ENCODE measurements around the gene SLC43A3. TPM values are rescaled to one million over a fixed set of nuclear protein-coding genes. Genes with fewer than 3 reads are reported as not detected.
A peak's percentile ranks its signal among the peaks of the same experiment; 100 is the strongest.

The SLC43A3 gene
- total and polyA plus RNA-seq, 9 of the 15 experiments (the other 6 are each of a cell fraction or from before 2014, with no cell fraction given) = 63.7 to 281 (median 139) TPM

DNA sequence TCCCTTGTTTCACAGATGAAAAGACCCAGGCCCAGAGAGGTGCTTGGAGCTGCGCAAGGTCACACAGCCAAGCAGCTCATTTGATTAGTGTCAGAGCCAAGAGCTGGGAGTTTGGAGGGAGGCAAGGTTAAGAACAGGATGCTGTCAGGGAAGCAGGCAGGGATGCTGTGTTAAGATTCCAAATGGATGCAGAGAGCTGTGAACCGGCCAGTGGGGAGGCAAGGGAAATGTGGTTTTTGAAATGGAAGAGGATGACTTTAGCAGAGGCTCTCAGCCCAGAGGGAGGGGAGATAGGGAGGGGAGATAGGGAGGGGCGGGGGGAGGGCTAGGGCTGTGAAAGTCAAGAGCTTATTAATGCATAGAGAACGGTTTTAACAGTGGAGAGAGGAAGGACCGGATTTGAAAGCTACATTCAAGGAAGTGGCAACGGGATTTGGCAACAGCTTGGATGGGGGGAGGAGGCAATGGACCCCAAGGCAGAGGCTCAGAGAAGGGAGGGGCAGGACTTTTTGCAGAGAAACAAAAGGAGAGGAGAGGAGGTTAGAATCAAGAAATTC is 46.4 kb upstream of the SLC43A3 start:
- ChIA-PET POLR2A (interaction anchor here (0.6 to 1.4 kb wide), 9 partner anchors 9 to 132 kb away, joined by 3 to 7 read pairs (median 4); partner anchors contain the start of genes RTN4RL2 and SLC43A1), CTCF (ENCODE audit: low intra/inter-chr PET ratio) (no interaction called here)
- Histone ChIP-seq H3K36me3 (ENCODE audit: control insufficient read depth, insufficient read depth, low read length) (peaks cover 3% of the 10 kb centered on the region; the same call in 1 of the 3 replicates), H3K4me2 (ENCODE audit: insufficient read depth, low read length) (no peak overlapping the region), H3K9ac (ENCODE audit: insufficient read depth in 1 of 2, low read depth in 2 of 2, low read length in 2 of 2) (peak overlapping the region in 1 of 2 experiments; percentile 75; a peak in 1 of 4 replicates), H3K9me3 (replicated peaks; ENCODE audit: control insufficient read depth, insufficient read depth, low read depth, low read length) (no peaks in the 10 kb centered on the region), H3K4me3 (no peak overlapping the region), H4K20me1 (replicated peaks; ENCODE audit: control insufficient read depth, insufficient read depth, low read length) (no peaks in the 10 kb centered on the region; the same call in 1 of the 2 replicates), H3K27me3 (ENCODE audit: control insufficient read depth in 2 of 2, insufficient read depth in 2 of 2, low read length in 2 of 2) (no peaks in the 10 kb centered on the region), H3K79me2 (ENCODE audit: control insufficient read depth, insufficient read depth, low read length) (no peaks in the 10 kb centered on the region), H3K27ac (ENCODE audit: extremely low read depth, low read depth, low read length) (no peak overlapping the region), H3K9me1 (ENCODE audit: control insufficient read depth, insufficient read depth, low read length) (no peaks in the 10 kb centered on the region), H3K4me1 (replicated peaks in 1 of 2; ENCODE audit: control insufficient read depth in 2 of 2, insufficient read depth in 2 of 2, low read length in 2 of 2) (peaks cover 23 to 29% of the 10 kb centered on the region in 2 experiments), H2AFZ (ENCODE audit: low read depth, low read length) (no peak overlapping the region)
- in situ Hi-C loops (cut with MboI) (no loop called here), intact Hi-C loops (cut with micrococcal nuclease) (no loop called here)
- FAIRE-seq (no peak), ATAC-seq (peak; percentile 58), DNase-seq (ENCODE audit: extremely low read depth in 1 of 4, low spot score in 3 of 4) (peak; percentile 47 to 76 (median 64))
- no TSS peak for BruUV-seq (replicated peaks)
- 58% methylated on average over 2 of the region's 6 CpGs for WGBS (ENCODE audit: insufficient coverage, low coverage, missing lambda C conversion rate)
- no peak for TF ChIP-seq POLR3A (IDR thresholded peaks at IDR 0.05; ENCODE audit: borderline replicate concordance, extremely low read depth, insufficient read depth, insufficient read length)
- 0 out of 2 replicates have a peak, but pooled peaks have one; percentile 8 for TF ChIP-seq ELF1 (tag; IDR thresholded peaks at IDR 0.05)
- peak; percentile 88 for TF ChIP-seq ZFP36 (IDR thresholded peaks at IDR 0.05; ENCODE audit: low read depth, low read length, partially characterized antibody)
- 0 out of 2 replicates have a peak, but pooled peaks have one; percentile 66 for TF ChIP-seq PTBP1 (IDR thresholded peaks at IDR 0.05; ENCODE audit: low read depth, low read length)
- peak; percentile 64 to 67 for TF ChIP-seq KDM1A (IDR thresholded peaks at IDR 0.05)
- TF ChIP-seq CHD7 (IDR thresholded peaks at IDR 0.05; ENCODE audit: low read depth, low read length) = no peak
- TF ChIP-seq RBM25 (IDR thresholded peaks at IDR 0.05; ENCODE audit: low read depth, low read length, severe bottlenecking) = peak; percentile 85
- peak; percentile 89 for TF ChIP-seq BCOR (IDR thresholded peaks at IDR 0.05)
- TF ChIP-seq, protein P1, sequence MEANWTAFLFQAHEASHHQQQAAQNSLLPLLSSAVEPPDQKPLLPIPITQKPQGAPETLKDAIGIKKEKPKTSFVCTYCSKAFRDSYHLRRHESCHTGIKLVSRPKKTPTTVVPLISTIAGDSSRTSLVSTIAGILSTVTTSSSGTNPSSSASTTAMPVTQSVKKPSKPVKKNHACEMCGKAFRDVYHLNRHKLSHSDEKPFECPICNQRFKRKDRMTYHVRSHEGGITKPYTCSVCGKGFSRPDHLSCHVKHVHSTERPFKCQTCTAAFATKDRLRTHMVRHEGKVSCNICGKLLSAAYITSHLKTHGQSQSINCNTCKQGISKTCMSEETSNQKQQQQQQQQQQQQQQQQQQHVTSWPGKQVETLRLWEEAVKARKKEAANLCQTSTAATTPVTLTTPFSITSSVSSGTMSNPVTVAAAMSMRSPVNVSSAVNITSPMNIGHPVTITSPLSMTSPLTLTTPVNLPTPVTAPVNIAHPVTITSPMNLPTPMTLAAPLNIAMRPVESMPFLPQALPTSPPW (CRISPR knock-in tag; IDR thresholded peaks at IDR 0.05) = peak; percentile 87

Data from K562 (cell line).